AG10803 (cell line): Measurements from ENCODE around the gene SLC25A1.

Experiments
- DNase-seq: peaks from one replicate; pipeline ENCODE4 v3.0.0; 2010; ENCODE audit warnings: low read depth
- H3K4me3 ChIP-seq: 2 replicates; pipeline ENCODE4 v1.5.1; 2011; ENCODE audit warnings: mild to moderate bottlenecking, low read length, control low read depth
- CTCF ChIP-seq: conservative IDR thresholded peaks from 2 replicates; pipeline ENCODE4 v1.5.1; 2011; ENCODE audit warnings: mild to moderate bottlenecking, low read length, control low read depth, inconsistent platforms

Gene SLC25A1

DNA sequence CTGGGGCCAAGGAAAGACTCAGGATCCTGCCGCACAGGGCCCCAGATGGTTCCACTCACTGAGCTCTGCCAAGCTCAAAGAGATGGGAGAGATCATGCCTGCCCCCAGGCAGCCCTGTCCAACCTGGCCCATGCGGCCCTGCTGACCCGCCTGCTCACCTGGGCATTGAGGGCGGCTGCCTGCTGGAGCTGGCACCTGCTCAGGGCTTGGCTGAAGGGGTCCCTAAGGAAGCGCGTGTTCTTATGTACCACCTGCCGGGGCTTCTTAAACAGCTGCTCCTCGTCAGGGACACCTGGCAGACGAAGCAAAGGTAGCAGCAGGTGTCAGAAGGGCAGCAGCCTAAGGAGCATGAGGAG lies 39.6 kb downstream of the SLC25A1 start:
- TF ChIP-seq CTCF, result no peak
- DNase-seq, result no peak
- H3K4me3 ChIP-seq, result no peak overlapping the region

DNA sequence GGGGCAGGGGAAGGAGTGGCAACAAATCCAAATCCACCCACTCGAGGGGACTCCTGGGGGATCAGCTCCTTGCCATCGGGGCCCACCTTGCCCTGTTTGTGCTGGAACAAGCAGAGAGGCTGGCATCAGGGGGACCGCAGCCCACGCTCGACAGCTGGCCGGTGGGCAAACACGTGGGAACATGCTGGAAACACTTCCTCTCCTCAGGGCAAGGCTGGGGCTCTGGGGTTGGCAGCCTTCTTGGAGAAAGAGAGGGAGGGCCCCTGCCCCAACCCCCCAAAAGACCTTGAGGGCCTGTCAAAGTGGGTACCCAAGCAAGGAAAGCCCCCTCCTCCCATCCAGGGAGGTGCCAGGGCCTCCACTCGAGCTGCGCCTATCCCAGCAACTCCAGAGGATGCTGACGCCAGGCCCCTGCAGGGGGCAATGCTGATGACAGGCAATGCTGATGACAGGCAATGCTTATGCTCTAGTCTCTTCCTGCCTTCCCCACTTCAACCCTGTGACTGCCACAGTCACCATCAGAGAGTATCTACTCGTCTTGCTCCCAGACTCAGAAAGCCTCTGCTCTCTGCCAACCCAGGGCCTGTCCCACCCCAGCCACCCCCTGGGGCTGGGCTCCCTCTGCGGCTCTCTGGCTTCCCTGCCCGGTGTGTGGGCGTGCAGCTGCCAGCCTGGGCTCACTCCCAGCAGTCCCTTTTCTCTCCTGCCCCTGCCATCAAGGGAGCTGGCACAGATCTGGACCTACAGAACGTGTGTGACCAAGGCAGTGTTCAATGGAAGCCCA lies 40.1 kb downstream of the SLC25A1 start:
- no peak overlapping the region for H3K4me3 ChIP-seq

DNA sequence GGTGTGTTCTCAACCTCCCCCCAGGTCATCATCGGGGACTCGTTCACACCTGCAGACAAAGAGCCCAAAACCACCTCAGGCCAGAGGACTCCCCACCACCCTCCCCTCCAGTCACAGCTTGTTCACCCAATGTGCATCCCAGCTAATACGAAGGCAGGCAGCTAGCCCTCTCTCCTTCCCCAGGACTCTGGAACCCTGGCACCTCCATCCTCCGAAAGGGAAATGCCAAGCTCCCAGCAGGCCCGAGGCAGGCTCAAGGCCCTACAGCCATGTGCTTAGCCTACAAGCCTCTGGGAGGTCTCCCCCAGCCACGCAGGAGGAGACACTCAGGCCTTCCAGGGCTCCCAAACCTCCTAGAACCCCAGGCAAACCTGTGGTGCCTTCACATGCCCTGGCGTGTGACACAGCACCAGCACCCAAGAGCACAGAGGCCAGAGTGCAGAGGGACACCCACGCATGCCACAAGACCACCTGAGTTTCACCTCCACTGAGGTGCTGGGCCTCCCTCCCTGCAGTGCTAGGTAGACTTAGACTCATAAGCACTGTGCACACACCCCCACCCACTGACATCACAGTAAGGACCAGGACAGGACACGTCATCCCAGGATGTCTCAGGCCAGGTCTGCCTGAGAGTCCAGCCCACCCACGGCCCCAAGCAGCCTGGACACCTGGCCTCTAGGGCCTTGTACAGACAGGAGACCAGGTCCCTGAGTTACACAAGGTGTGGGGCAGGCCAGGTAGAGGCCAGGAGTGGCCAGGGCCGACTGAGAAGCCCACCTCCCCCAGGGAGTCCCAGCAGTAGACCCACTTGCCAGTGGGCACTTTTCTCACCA lies 40.9 kb downstream of the SLC25A1 start:
- TF ChIP-seq CTCF, result no peak
- DNase-seq, result no peak
- no peak overlapping the region for H3K4me3 ChIP-seq

More for the DNA sequence above, 40.1 kb downstream of the SLC25A1 start:
- TF ChIP-seq CTCF, result no peak
- DNase-seq, result no peak

- no peak overlapping the region for H3K4me3 ChIP-seq
- DNase-seq, result no peak
- no peak for TF ChIP-seq CTCF
Observed at GRCh38 chr22:19136915-19137314, 41.6 kb downstream of the SLC25A1 start.

DNA sequence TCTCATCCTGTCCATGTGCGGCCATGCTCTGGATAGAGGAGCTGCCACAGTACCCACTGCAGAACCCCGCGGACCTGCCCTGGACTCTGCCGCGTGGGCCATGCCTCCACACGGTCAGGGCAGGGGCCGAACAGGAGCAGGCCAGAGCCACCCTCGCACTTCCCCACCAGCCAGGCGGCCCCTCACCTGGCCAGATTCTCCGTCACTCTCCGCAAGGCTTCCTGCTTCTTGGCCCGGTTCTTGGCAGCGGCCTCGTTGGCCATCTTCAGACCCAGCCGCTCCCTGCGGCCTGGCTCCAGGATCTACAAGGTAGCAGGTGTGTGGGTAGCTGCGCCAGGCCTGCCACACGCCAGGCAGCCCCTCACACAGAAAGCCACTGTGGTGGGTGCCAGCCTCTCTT lies 43.7 kb downstream of the SLC25A1 start:
- H3K4me3 ChIP-seq, result no peak overlapping the region
- TF ChIP-seq CTCF, result no peak
- DNase-seq, result no peak

GRCh38 chr22:19134176-19134831 lies 44.2 kb downstream of the SLC25A1 start:
- no peak for DNase-seq
- TF ChIP-seq CTCF, result no peak
- H3K4me3 ChIP-seq, result no peak overlapping the region
